HepG2 (cell line): ENCODE measurements around the gene CD83. TPM values are rescaled to one million over a fixed set of nuclear protein-coding genes. Genes with fewer than 3 reads are reported as not detected.

ENCODE experiments used
- GABPB1 ChIP-seq: IDR thresholded peaks from 2 replicates; pipeline ENCODE4 v1.6.1; 2016; ENCODE audit warnings: mild to moderate bottlenecking, missing genetic modification reagents, moderate library complexity, missing compliant biosample characterization
- GMEB1 ChIP-seq: sonication (generic); formaldehyde crosslinking; IDR thresholded peaks from 2 replicates; pipeline ENCODE4 v1.5.1; 2020; ENCODE audit warnings: missing genetic modification reagents, mild to moderate bottlenecking, borderline replicate concordance
- HDAC1 ChIP-seq: sonication (generic); formaldehyde crosslinking; IDR thresholded peaks from 2 replicates; pipeline ENCODE4 v1.5.1; 2020; ENCODE audit warnings: mild to moderate bottlenecking, missing genetic modification reagents
- NFKBIZ ChIP-seq: IDR thresholded peaks from 2 replicates; pipeline ENCODE4 v1.6.1; 2018; ENCODE audit warnings: missing genetic modification reagents, missing compliant biosample characterization
- PHF8 ChIP-seq: sonication (generic); formaldehyde crosslinking; IDR thresholded peaks from 2 replicates; pipeline ENCODE4 v1.5.0; 2020; ENCODE audit warnings: missing genetic modification reagents
- PPARG ChIP-seq: conservative IDR thresholded peaks from 2 replicates; pipeline ENCODE4 v1.6.1; 2016; ENCODE audit warnings: missing biosample characterization, missing genetic modification reagents
- SNAI1 ChIP-seq: sonication (generic); formaldehyde crosslinking; IDR thresholded peaks from 2 replicates; pipeline ENCODE4 v1.5.0; 2020; ENCODE audit warnings: mild to moderate bottlenecking, missing genetic modification reagents, borderline replicate concordance
- SP1 ChIP-seq, 2 experiments: fragments of 450-650 bp in 1 of 2; sonication (generic) in 1 of 2; formaldehyde crosslinking in 1 of 2; IDR thresholded peaks; 2 replicates each; pipeline versions ENCODE4 v1.4.0 to v1.6.1; 2016 to 2020; ENCODE audit warnings: missing genetic modification reagents in 1 of 2
- WIZ ChIP-seq: sonication (generic); formaldehyde crosslinking; IDR thresholded peaks from 2 replicates; pipeline ENCODE4 v1.5.1; 2020; ENCODE audit warnings: mild to moderate bottlenecking, missing genetic modification reagents
- YY1 ChIP-seq: IDR thresholded peaks from 2 replicates; pipeline ENCODE4 v1.6.1; 2011; ENCODE audit warnings: low read length, low read depth, moderate library complexity, mild to moderate bottlenecking; ENCODE audit not compliant: insufficient read depth, insufficient replicate concordance
- ZNF329 ChIP-seq: sonication (generic); formaldehyde crosslinking; IDR thresholded peaks from 2 replicates; pipeline ENCODE4 v1.9.0; 2021; ENCODE audit warnings: low read depth, mild to moderate bottlenecking, missing genetic modification reagents
- ZNF430 ChIP-seq: sonication (generic); formaldehyde crosslinking; IDR thresholded peaks from 2 replicates; pipeline ENCODE4 v1.9.0; 2021; ENCODE audit warnings: mild to moderate bottlenecking, missing genetic modification reagents
- ZNF687 ChIP-seq: sonication (generic); formaldehyde crosslinking; IDR thresholded peaks from 2 replicates; pipeline ENCODE4 v1.5.1; 2020; ENCODE audit warnings: mild to moderate bottlenecking, missing genetic modification reagents, moderate library complexity
- ZNF768 ChIP-seq: sonication (generic); formaldehyde crosslinking; IDR thresholded peaks from 2 replicates; pipeline ENCODE4 v1.4.0; 2020; ENCODE audit warnings: missing genetic modification reagents
- ZNF839 ChIP-seq: sonication (generic); formaldehyde crosslinking; IDR thresholded peaks from 2 replicates; pipeline ENCODE4 v1.4.0; 2020; ENCODE audit warnings: missing genetic modification reagents, mild to moderate bottlenecking, borderline replicate concordance
- ZSCAN25 ChIP-seq: sonication (generic); formaldehyde crosslinking; IDR thresholded peaks from 2 replicates; pipeline ENCODE4 v1.8.0; 2022; ENCODE audit warnings: mild to moderate bottlenecking, missing genetic modification reagents
- polyA plus RNA-seq, 8 experiments: library from polyadenylated mRNA; depleted of rRNA in 3 of 8; stranded (reverse) in 7 of 8; unstranded in 1 of 8; fragments of >200 nt; fragmentation: Illumina TruSeq in 4 of 8; extraction: Trizol in 4 of 8; gene quantifications; 2 replicates each; pipeline versions ENCODE4 v1.2.1 to v1.2.3, GENCODE V29; 2011 to 2016; ENCODE audit warnings: low read depth in 4 of 8, missing spikeins in 1 of 8, mixed read lengths in 1 of 8; ENCODE audit not compliant: insufficient read depth in 1 of 8
- total RNA-seq, 5 experiments: library from RNA; depleted of rRNA; stranded (reverse); fragments of >200 nt; fragmentation: Illumina TruSeq; extraction: Trizol; gene quantifications; 2 replicates each; pipeline ENCODE4 v1.2.3, GENCODE V29; 2016; ENCODE audit warnings: low read depth in 1 of 5

The CD83 gene
- total and polyA plus RNA-seq, 2 of the 13 experiments (the other 11 are each of a cell fraction or from before 2014, with no cell fraction given) = 0.46 to 2.3 TPM

GRCh38 chr6:14117158-14118090 is at the start of gene CD83 (continued):
- TF ChIP-seq WIZ (CRISPR knock-in tag) = no peak
- TF ChIP-seq SP1 (IDR thresholded peaks at IDR 0.05) = no peak
- TF ChIP-seq SP1 (CRISPR knock-in tag; IDR thresholded peaks at IDR 0.05) = no peak
- peak; percentile 82; the same call in 1 of the 2 replicates for TF ChIP-seq ZSCAN25 (CRISPR knock-in tag)
- TF ChIP-seq PHF8 (CRISPR knock-in tag) = peak; percentile 32; the same call in 1 of the 2 replicates
- TF ChIP-seq ZNF687 (CRISPR knock-in tag) = peak; percentile 82
- peak; percentile 81 for TF ChIP-seq GABPB1
- TF ChIP-seq HDAC1 (CRISPR knock-in tag) = peak; percentile 44; the same call in 1 of the 2 replicates
- TF ChIP-seq ZNF839 (CRISPR knock-in tag) = no peak
- TF ChIP-seq ZNF768 (CRISPR knock-in tag) = peak; percentile 98
- TF ChIP-seq NFKBIZ (CRISPR knock-in tag) = 0 out of 2 replicates have a peak, but pooled peaks have one; percentile 51
- peak; percentile 37; the same call in 1 of the 2 replicates for TF ChIP-seq SNAI1
- peak; percentile 53; the same call in 1 of the 2 replicates for TF ChIP-seq ZNF430 (CRISPR knock-in tag)
- TF ChIP-seq PPARG = no peak
- TF ChIP-seq YY1 = peak; percentile 33
- peak; percentile 56; the same call in 1 of the 2 replicates for TF ChIP-seq ZNF329 (CRISPR knock-in tag)
- TF ChIP-seq GMEB1 (CRISPR knock-in tag) = peak; percentile 20; the same call in 1 of the 2 replicates
- TF ChIP-seq, all 625 proteins: peak for 121
